GM23338 (cell line): Measurements from ENCODE around the gene FAM117B. TPM values are rescaled to one million over a fixed set of nuclear protein-coding genes. Genes with fewer than 3 reads are reported as not detected.

Experiments
- ATAC-seq: fragments of 200-7000 bp; cut with Tn5 transposase; 3 replicates; pipeline ENCODE4 v1.9.1; 2020
- DNase-seq: peaks from one replicate; pipeline ENCODE4 v3.0.0-alpha.2; 2015; ENCODE audit warnings: low spot score
- H2AFZ ChIP-seq: fragments of 200-600 bp; sonication (generic); 2 replicates; pipeline ENCODE4 v1.8.0; 2016; ENCODE audit warnings: antibody characterized with exemption, mild to moderate bottlenecking, moderate library complexity
- H3F3A ChIP-seq: fragments of 200-600 bp; sonication (generic); replicated peaks from 2 replicates; pipeline ENCODE4 v1.8.0; 2017; ENCODE audit warnings: antibody characterized with exemption, mixed run types, low read depth
- H3K27ac ChIP-seq: fragments of 200-600 bp; sonication (generic); 2 replicates; pipeline ENCODE4 v1.6.1; 2016; ENCODE audit warnings: low read depth
- H3K27me3 ChIP-seq: fragments of 200-600 bp; sonication (generic); 2 replicates; pipeline ENCODE4 v1.8.0; 2016; ENCODE audit warnings: mild to moderate bottlenecking, mixed run types, moderate library complexity; ENCODE audit not compliant: insufficient read depth
- H3K36me3 ChIP-seq: fragments of 200-600 bp; sonication (generic); 2 replicates; pipeline ENCODE4 v1.8.0; 2016; ENCODE audit warnings: mild to moderate bottlenecking; ENCODE audit not compliant: insufficient read depth
- H3K4me1 ChIP-seq: fragments of 200-600 bp; sonication (generic); 2 replicates; pipeline ENCODE4 v1.8.0; 2016; ENCODE audit warnings: mild to moderate bottlenecking, moderate library complexity; ENCODE audit not compliant: insufficient read depth
- H3K4me2 ChIP-seq: fragments of 200-600 bp; sonication (generic); 2 replicates; pipeline ENCODE4 v1.7.1; 2017; ENCODE audit warnings: mixed run types
- H3K4me3 ChIP-seq: fragments of 200-600 bp; sonication (generic); 2 replicates; pipeline ENCODE4 v1.6.1; 2016; ENCODE audit warnings: mixed run types
- H3K79me2 ChIP-seq: fragments of 200-600 bp; sonication (generic); replicated peaks from 2 replicates; pipeline ENCODE4 v1.8.0; 2017; ENCODE audit warnings: mild to moderate bottlenecking; ENCODE audit not compliant: insufficient read depth
- H3K9me2 ChIP-seq: fragments of 200-600 bp; sonication (generic); 2 replicates; pipeline ENCODE4 v1.8.0; 2017; ENCODE audit not compliant: insufficient read depth
- H4K20me1 ChIP-seq: fragments of 200-600 bp; sonication (generic); replicated peaks from 2 replicates; pipeline ENCODE4 v1.8.0; 2017; ENCODE audit warnings: mild to moderate bottlenecking; ENCODE audit not compliant: insufficient read depth
- H3K27ac Mint-ChIP-seq: 2 replicates; pipeline ENCODE4 v1.8.0; 2020; ENCODE audit warnings: inconsistent platforms, mild to moderate bottlenecking, moderate library complexity, mixed read lengths
- H3K27me3 Mint-ChIP-seq: 3 replicates; pipeline ENCODE4 v1.8.0; 2022; ENCODE audit warnings: low read depth, mild to moderate bottlenecking, moderate library complexity, mixed read lengths, inconsistent platforms; ENCODE audit not compliant: insufficient read depth, poor library complexity
- H3K36me3 Mint-ChIP-seq: 3 replicates; pipeline ENCODE4 v1.8.0; 2021; ENCODE audit warnings: low read depth, mild to moderate bottlenecking, inconsistent platforms, moderate library complexity, mixed read lengths
- H3K4me1 Mint-ChIP-seq: 3 replicates; pipeline ENCODE4 v1.8.0; 2020; ENCODE audit warnings: mild to moderate bottlenecking, inconsistent platforms, mixed read lengths
- H3K4me3 Mint-ChIP-seq: 3 replicates; pipeline ENCODE4 v1.8.0; 2021; ENCODE audit warnings: moderate library complexity, mild to moderate bottlenecking, inconsistent platforms, mixed read lengths
- H3K9me3 Mint-ChIP-seq: 3 replicates; pipeline ENCODE4 v1.8.0; 2020; ENCODE audit warnings: moderate library complexity, mild to moderate bottlenecking, inconsistent platforms, mixed read lengths
- CREB1 ChIP-seq: fragments of 250-450 bp; sonication (Bioruptor Pico); IDR thresholded peaks from 2 replicates; pipeline ENCODE4 v1.5.0; 2020; ENCODE audit warnings: low read depth, mild to moderate bottlenecking, moderate library complexity
- CTCF ChIP-seq, 2 experiments: fragments of 200-600 bp in 1 of 2; sonication (generic) in 1 of 2; conservative IDR thresholded peaks; 2 replicates each; pipeline versions ENCODE4 v1.5.1 to v1.6.1; 2016 to 2017; ENCODE audit warnings: antibody characterized with exemption in 2 of 2, low read depth in 2 of 2, mild to moderate bottlenecking in 2 of 2, moderate library complexity in 1 of 2
- ETS1 ChIP-seq: IDR thresholded peaks from 2 replicates; pipeline ENCODE4 v1.6.1; 2016; ENCODE audit warnings: antibody characterized with exemption
- EZH2 ChIP-seq: fragments of 200-600 bp; sonication (generic); IDR thresholded peaks from one replicate; pipeline ENCODE4 v1.8.0; 2017; ENCODE audit warnings: antibody characterized with exemption, mild to moderate bottlenecking, low read depth; ENCODE audit not compliant: unreplicated experiment
- EZH2phosphoT487 ChIP-seq: fragments of 200-600 bp; sonication (generic); IDR thresholded peaks from one replicate; pipeline ENCODE4 v1.8.1; 2018; ENCODE audit warnings: antibody characterized with exemption; ENCODE audit not compliant: unreplicated experiment
- JUNB ChIP-seq: IDR thresholded peaks from one replicate; pipeline ENCODE4 v1.6.1; 2016; ENCODE audit warnings: antibody characterized with exemption; ENCODE audit not compliant: unreplicated experiment
- REST ChIP-seq: IDR thresholded peaks from one replicate; pipeline ENCODE4 v1.6.1; 2018; ENCODE audit warnings: antibody characterized with exemption; ENCODE audit not compliant: unreplicated experiment
- STAT1 ChIP-seq: IDR thresholded peaks from one replicate; pipeline ENCODE4 v1.6.1; 2016; ENCODE audit warnings: antibody characterized with exemption; ENCODE audit not compliant: unreplicated experiment
- ZNF114 ChIP-seq: fragments of 250-450 bp; sonication (Bioruptor Pico); IDR thresholded peaks from 2 replicates; pipeline ENCODE4 v1.5.0; 2020; ENCODE audit warnings: mild to moderate bottlenecking, moderate library complexity
- ZNF331 ChIP-seq: fragments of 250-450 bp; sonication (Bioruptor Pico); IDR thresholded peaks from 2 replicates; pipeline ENCODE4 v1.5.0; 2020; ENCODE audit warnings: low read depth, mild to moderate bottlenecking, moderate library complexity
- polyA plus RNA-seq: library from polyadenylated mRNA; unstranded; fragments of >200 nt; fragmentation: Nextera tagmentation; extraction: Ambion mirVana; gene quantifications from 2 replicates; pipeline ENCODE4 v1.2.1, GENCODE V29; 2016
- total RNA-seq: library from RNA; depleted of rRNA; stranded (reverse); fragments of >200 nt; shearing (Covaris generic); gene quantifications from 2 replicates; pipeline ENCODE4 v1.2.3, GENCODE V29; 2014

FAM117B gene
- total and polyA plus RNA-seq, 2 experiments from 2014 or later: 8.4 to 23.0 TPM

GRCh38 chr2:202720226-202720625 lies 85.5 kb downstream of the FAM117B start (continued):
- TF ChIP-seq ETS1: no peak

- H4K20me1 ChIP-seq: no peaks in the 10 kb centered on the region; the same call in 1 of the 2 replicates
- H3K27ac ChIP-seq: no peak overlapping the region
- no peak overlapping the region for H3K27ac Mint-ChIP-seq
- H3K27me3 ChIP-seq: no peaks in the 10 kb centered on the region
- peaks cover 3% of the 10 kb centered on the region; the same call in 2 of the 3 replicates for H3K36me3 Mint-ChIP-seq
- no peak for TF ChIP-seq EZH2phosphoT487
- no peak for TF ChIP-seq ZNF331 (CRISPR knock-in tag)
- H3K4me2 ChIP-seq: no peak overlapping the region
- H3K27me3 Mint-ChIP-seq: no peaks in the 10 kb centered on the region
- no peak overlapping the region for H3K4me3 Mint-ChIP-seq
- no peaks in the 10 kb centered on the region for H3F3A ChIP-seq
- H2AFZ ChIP-seq: no peak overlapping the region
- ATAC-seq (peak; percentile 55), DNase-seq (peak; percentile 26)
- no peaks in the 10 kb centered on the region for H3K36me3 ChIP-seq
- H3K9me2 ChIP-seq: no peaks in the 10 kb centered on the region
- H3K4me3 ChIP-seq: no peak overlapping the region
- peaks cover 3% of the 10 kb centered on the region for H3K9me3 Mint-ChIP-seq
- no peaks in the 10 kb centered on the region for H3K4me1 ChIP-seq
- H3K4me1 Mint-ChIP-seq: peaks cover 3% of the 10 kb centered on the region; the same call in 1 of the 3 replicates
- H3K79me2 ChIP-seq: peaks cover 41% of the 10 kb centered on the region
These were observed 86.9 kb downstream of the FAM117B start for GRCh38 chr2:202721621-202722020.

GRCh38 chr2:202723746-202724145 lies 89.0 kb downstream of the FAM117B start:
- Histone ChIP-seq H2AFZ (no peak overlapping the region), H3K9me2 (no peaks in the 10 kb centered on the region), H3K4me1 (no peaks in the 10 kb centered on the region), H3K4me3 (no peak overlapping the region), H3F3A (no peaks in the 10 kb centered on the region), H3K79me2 (peaks cover 20% of the 10 kb centered on the region; the same call in 1 of the 2 replicates), H3K27ac (no peak overlapping the region), H3K36me3 (no peaks in the 10 kb centered on the region), H3K27me3 (no peaks in the 10 kb centered on the region), H4K20me1 (no peaks in the 10 kb centered on the region; the same call in 1 of the 2 replicates), H3K4me2 (no peak overlapping the region)
- DNase-seq (no peak), ATAC-seq (no peak)
- no peak for TF ChIP-seq CTCF (conservative IDR thresholded peaks at IDR 0.05; ENCODE audit: low read depth in 2 of 2)
- H3K27me3 Mint-ChIP-seq: no peaks in the 10 kb centered on the region
- H3K36me3 Mint-ChIP-seq: no peaks in the 10 kb centered on the region; the same call in 2 of the 3 replicates
- H3K4me1 Mint-ChIP-seq: peaks cover under 1% of the 10 kb centered on the region; the same call in 1 of the 3 replicates
- H3K27ac Mint-ChIP-seq: no peak overlapping the region
- H3K9me3 Mint-ChIP-seq: no peaks in the 10 kb centered on the region
- H3K4me3 Mint-ChIP-seq: no peak overlapping the region

GRCh38 chr2:202726070-202726469 lies 91.3 kb downstream of the FAM117B start:
- Histone ChIP-seq H4K20me1 (no peaks in the 10 kb centered on the region; the same call in 1 of the 2 replicates), H2AFZ (no peak overlapping the region), H3F3A (no peaks in the 10 kb centered on the region), H3K27me3 (no peaks in the 10 kb centered on the region), H3K4me1 (no peaks in the 10 kb centered on the region), H3K27ac (no peak overlapping the region), H3K79me2 (0 out of 2 replicates have a peak, but pooled peaks cover 5% of the 10 kb centered on the region), H3K9me2 (no peaks in the 10 kb centered on the region), H3K4me3 (no peak overlapping the region), H3K36me3 (no peaks in the 10 kb centered on the region), H3K4me2 (no peak overlapping the region)
- Mint-ChIP-seq H3K27ac (no peak overlapping the region), H3K27me3 (no peaks in the 10 kb centered on the region), H3K9me3 (no peaks in the 10 kb centered on the region), H3K4me3 (no peak overlapping the region), H3K4me1 (no peaks in the 10 kb centered on the region), H3K36me3 (peaks cover 14% of the 10 kb centered on the region; the same call in 2 of the 3 replicates)
- DNase-seq (no peak), ATAC-seq (no peak)
- TF ChIP-seq STAT1 (no peak), EZH2 (no peak), ZNF331 (CRISPR knock-in tag) (no peak), ETS1 (no peak), JUNB (no peak), CREB1 (CRISPR knock-in tag) (no peak), REST (no peak), ZNF114 (CRISPR knock-in tag) (no peak)
